Ovary (tissue), 9 donors: ENCODE measurements around the gene RNF8. TPM values are rescaled to one million over a fixed set of nuclear protein-coding genes. Genes with fewer than 3 reads are reported as not detected.
"Not testable (repeated sequence)": the region's sequence is repeated elsewhere in the genome, so short reads cannot be mapped to it uniquely, and the experiment has no call there.

Source experiments
- DNase-seq, 5 donors: peaks; one replicate each; pipeline ENCODE4 v3.0.0-alpha.2; 2019 to 2020
- H3K27ac ChIP-seq, 2 donors: fragments of 200-600 bp; one replicate each; pipeline versions ENCODE4 v1.5.1 to v1.8.0; 2019 to 2022
- H3K27me3 ChIP-seq: fragments of 200-600 bp; one replicate; pipeline ENCODE4 v1.8.0; 2022
- H3K36me3 ChIP-seq: fragments of 200-600 bp; sonication (generic); one replicate; pipeline ENCODE4 v1.5.1; 2019
- H3K4me1 ChIP-seq: one replicate; pipeline ENCODE4 v1.8.1; 2013; ENCODE audit warnings: mild to moderate bottlenecking, moderate library complexity; ENCODE audit not compliant: insufficient read depth
- H3K4me3 ChIP-seq: fragments of 200-600 bp; sonication (generic); one replicate; pipeline ENCODE4 v1.5.1; 2017
- H3K9me3 ChIP-seq, 2 donors: fragments of 200-600 bp in 1 of 2; sonication (generic) in 1 of 2; one replicate each; pipeline versions ENCODE4 v1.5.1 to v1.8.1; 2013 to 2019; ENCODE audit warnings: mild to moderate bottlenecking in 1 of 2, moderate library complexity in 1 of 2
- CTCF ChIP-seq, 3 donors: fragments of 450-650 bp in 2 of 3; fragments of 200-600 bp in 1 of 3; IDR thresholded peaks; one replicate each; pipeline versions ENCODE4 v1.5.1 to v1.8.0; 2016 to 2022; ENCODE audit warnings: antibody characterized with exemption in 3 of 3, mild to moderate bottlenecking in 1 of 3
- EP300 ChIP-seq: sonication (generic); formaldehyde crosslinking; IDR thresholded peaks from one replicate; pipeline ENCODE4 v1.6.1; 2017; ENCODE audit warnings: antibody characterized with exemption
- POLR2A ChIP-seq: fragments of 450-650 bp; IDR thresholded peaks from one replicate; pipeline ENCODE4 v1.6.1; 2017; ENCODE audit warnings: antibody characterized with exemption, mild to moderate bottlenecking, moderate library complexity
- WGBS, 3 donors: extraction: QIAGEN DNeasy Blood & Tissue Kit in 1 of 3; methylation state at CpG; one replicate each; pipeline versions ENCODE4 v1.1.5 to v1.1.7; 2013 to 2017; 5-methylcytosine and 5-hydroxymethylcytosine counted together
- intact Hi-C, 4 donors: fragments of 100-400 bp; cut with DNase I; formaldehyde crosslinking; loops; one replicate each; pipeline versions ENCODE4 v1.11.0 to v1.15.1; 2022 to 2023
- polyA plus RNA-seq, 2 donors: library from polyadenylated mRNA; stranded (reverse); fragments of 200-250 nt in 1 of 2; fragments of 350-450 nt in 1 of 2; fragmentation: Illumina TruSeq in 1 of 2; extraction: RNeasy Lipid Tissue Mini Kit (QIAGEN cat#74804) in 1 of 2; gene quantifications; one replicate each; pipeline ENCODE4 v1.2.3, GENCODE V29; 2013 to 2014
- total RNA-seq, 7 donors: library from RNA; depleted of rRNA in 2 of 7; stranded (reverse); fragments of >200 nt in 2 of 7; fragmentation: NEBNext Ultra II Directional in 3 of 7; extraction: Animal tissue kit (Norgen Biotek cat#: 25700) in 3 of 7; gene quantifications; one replicate each; pipeline versions ENCODE4 v1.1.0 to v1.2.4, GENCODE V29; 2016 to 2023
- donor health status: DM: no; HTN: no; CAD: no; lungs with moderate emphysema.
- donor health status: DM: no; HTN: no; CAD: no.
- donor health status: Bipolar disorder and iron deficiency.
- donor health status: DM: yes; HTN: yes; CAD: no.
- donor health status: DM: no; HTN: no; CAD: no.
- donor health status: DM: yes; HTN: yes; CAD: no.

Gene RNF8
- total and polyA plus RNA-seq, 9 donors = 10.0 to 27.1 (median 17.6) TPM

GRCh38 chr6:37399795-37400490 lies 46.2 kb downstream of the RNF8 start:
- Histone ChIP-seq H3K9me3 (no peaks in the 10 kb centered on the region), H3K4me1 (no peaks in the 10 kb centered on the region), H3K27me3 (no peaks in the 10 kb centered on the region), H3K36me3 (no peaks in the 10 kb centered on the region), H3K4me3 (no peak overlapping the region), H3K27ac (no peak overlapping the region)
- no peak for DNase-seq
- WGBS, 3 donors = 58 to 80% (median 70%) methylated on average over 4 of the region's 4 CpGs
- intact Hi-C loops = no loop called here
- no peak for TF ChIP-seq CTCF (IDR thresholded peaks at IDR 0.05)
- no peak for TF ChIP-seq POLR2A
- TF ChIP-seq EP300 = no peak

- H3K27me3 ChIP-seq, H3K36me3 ChIP-seq, H3K27ac ChIP-seq, DNase-seq, intact Hi-C loops, H3K4me1 ChIP-seq, H3K4me3 ChIP-seq, H3K9me3 ChIP-seq: not testable (repeated sequence)
Measured at GRCh38 chr6:37401658-37402057, 47.9 kb downstream of the RNF8 start.

GRCh38 chr6:37406726-37407341 lies 53.1 kb downstream of the RNF8 start:
- Histone ChIP-seq H3K9me3 (no peaks in the 10 kb centered on the region), H3K27ac (no peak overlapping the region), H3K4me3 (no peak overlapping the region), H3K36me3 (no peaks in the 10 kb centered on the region), H3K4me1 (no peaks in the 10 kb centered on the region), H3K27me3 (no peaks in the 10 kb centered on the region)
- TF ChIP-seq CTCF (IDR thresholded peaks at IDR 0.05) (no peak), POLR2A (no peak), EP300 (no peak)
- WGBS, 3 donors = 27 to 39% (median 31%) methylated on average over 3 of the region's 3 CpGs
- intact Hi-C loops = no loop called here
- no peak for DNase-seq

GRCh38 chr6:37407948-37408347 lies 54.2 kb downstream of the RNF8 start:
- no peaks in the 10 kb centered on the region for H3K4me1 ChIP-seq
- H3K4me3 ChIP-seq = no peak overlapping the region
- H3K9me3 ChIP-seq = no peaks in the 10 kb centered on the region
- TF ChIP-seq CTCF (IDR thresholded peaks at IDR 0.05) = no peak
- no peak for DNase-seq
- H3K27me3 ChIP-seq = no peaks in the 10 kb centered on the region
- intact Hi-C loops = no loop called here
- WGBS, 3 donors = 78 to 81% (median 80%) methylated on average over 5 of the region's 5 CpGs
- H3K36me3 ChIP-seq = no peaks in the 10 kb centered on the region
- no peak overlapping the region for H3K27ac ChIP-seq

GRCh38 chr6:37409501-37409900 lies 55.7 kb downstream of the RNF8 start:
- no peaks in the 10 kb centered on the region for H3K36me3 ChIP-seq
- no peak overlapping the region for H3K27ac ChIP-seq
- no peaks in the 10 kb centered on the region for H3K27me3 ChIP-seq
- H3K9me3 ChIP-seq = no peaks in the 10 kb centered on the region
- TF ChIP-seq POLR2A (no peak), EP300 (no peak), CTCF (IDR thresholded peaks at IDR 0.05) (no peak)
- no peak for DNase-seq
- H3K4me3 ChIP-seq = no peak overlapping the region
- intact Hi-C loops = no loop called here
- 93 to 98% (median 95%) methylated on average over 1 of the region's 1 CpG for WGBS, 3 donors
- H3K4me1 ChIP-seq = no peaks in the 10 kb centered on the region
